GM23248 (cell line): ENCODE results near the gene TACSTD2.

ENCODE experiments used
- EZH2 ChIP-seq: fragments of 200-600 bp; sonication (generic); IDR thresholded peaks from 2 replicates; pipeline ENCODE4 v1.6.1; 2018; ENCODE audit warnings: antibody characterized with exemption, mild to moderate bottlenecking; ENCODE audit not compliant: insufficient read depth, poor library complexity, severe bottlenecking
- EZH2phosphoT487 ChIP-seq: fragments of 200-600 bp; sonication (generic); IDR thresholded peaks from 2 replicates; pipeline ENCODE4 v1.6.1; 2018; ENCODE audit warnings: antibody characterized with exemption, moderate library complexity, mild to moderate bottlenecking, low read depth; ENCODE audit not compliant: insufficient read depth

DNA sequence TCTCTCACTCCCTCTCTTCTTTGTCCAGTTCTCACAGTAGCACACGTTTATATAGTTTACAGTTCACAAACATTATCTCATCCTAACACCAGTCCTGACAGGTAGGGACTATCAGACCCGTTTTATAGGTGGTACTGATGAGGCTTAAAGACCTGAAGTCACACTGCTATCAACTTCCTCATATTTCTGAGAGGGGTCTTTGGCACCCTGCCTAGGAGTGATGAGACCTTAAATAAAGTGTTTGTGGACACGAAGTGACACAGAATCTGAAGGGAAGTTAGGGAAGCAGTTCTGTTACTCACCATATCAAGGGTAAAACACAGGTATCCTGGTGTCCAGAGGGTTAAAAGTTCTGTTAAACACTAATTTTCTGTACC is 590 bp upstream of the TACSTD2 start:
- TF ChIP-seq EZH2 = no peak
- TF ChIP-seq EZH2phosphoT487 = no peak
